GM19351 (cell line): ENCODE results near the gene OPN4.

ENCODE experiments used
- ATAC-seq: cut with Tn5 transposase; IDR thresholded peaks from one replicate; pipeline ENCODE4 v1.9.1; 2021; ENCODE audit warnings: mild to moderate bottlenecking, moderate library complexity; ENCODE audit not compliant: unreplicated experiment

The OPN4 gene

DNA sequence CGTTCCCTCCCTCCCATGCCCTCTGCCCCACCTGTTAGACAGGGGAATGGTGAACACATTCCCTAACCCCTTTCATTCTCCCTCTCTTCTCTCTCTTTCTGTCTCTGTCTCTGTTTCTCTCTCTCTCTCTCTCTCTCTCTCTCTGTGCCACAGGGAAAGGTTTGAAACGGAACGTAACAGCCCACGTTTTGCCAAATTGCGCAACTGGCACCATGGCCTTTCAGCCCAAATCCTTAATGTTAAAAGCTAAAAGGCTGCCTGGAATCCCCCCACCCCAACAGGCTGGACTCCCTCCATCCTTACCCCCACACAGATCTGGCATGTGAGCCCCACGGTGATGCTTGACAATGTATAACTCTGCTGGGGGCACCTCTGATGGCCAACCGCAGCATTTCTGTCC lies 44.8 kb downstream of the OPN4 start:
- ATAC-seq: no peak

DNA sequence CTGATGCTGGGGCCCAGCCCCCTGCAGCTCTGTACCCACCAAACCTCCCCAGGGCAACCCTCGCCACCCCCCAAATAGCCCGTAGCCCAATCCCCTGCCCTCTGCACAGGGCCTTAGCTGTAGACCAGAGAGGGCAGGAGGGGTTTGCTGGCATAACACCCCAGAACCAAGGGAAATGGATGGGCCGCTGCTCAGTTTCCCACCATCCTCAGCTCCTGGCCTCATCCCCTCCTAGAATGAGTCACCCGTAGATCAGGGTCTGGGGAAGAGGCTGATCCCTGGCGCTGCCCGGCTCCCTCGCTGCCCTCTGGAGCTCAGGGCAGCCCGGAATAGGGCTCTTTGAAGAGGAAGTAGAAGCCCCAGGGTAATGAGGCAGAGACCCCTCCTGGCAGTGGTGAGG lies 45.2 kb downstream of the OPN4 start:
- no peak for ATAC-seq

GRCh38 chr10:86699991-86700840 lies 45.9 kb downstream of the OPN4 start:
- ATAC-seq: no peak

DNA sequence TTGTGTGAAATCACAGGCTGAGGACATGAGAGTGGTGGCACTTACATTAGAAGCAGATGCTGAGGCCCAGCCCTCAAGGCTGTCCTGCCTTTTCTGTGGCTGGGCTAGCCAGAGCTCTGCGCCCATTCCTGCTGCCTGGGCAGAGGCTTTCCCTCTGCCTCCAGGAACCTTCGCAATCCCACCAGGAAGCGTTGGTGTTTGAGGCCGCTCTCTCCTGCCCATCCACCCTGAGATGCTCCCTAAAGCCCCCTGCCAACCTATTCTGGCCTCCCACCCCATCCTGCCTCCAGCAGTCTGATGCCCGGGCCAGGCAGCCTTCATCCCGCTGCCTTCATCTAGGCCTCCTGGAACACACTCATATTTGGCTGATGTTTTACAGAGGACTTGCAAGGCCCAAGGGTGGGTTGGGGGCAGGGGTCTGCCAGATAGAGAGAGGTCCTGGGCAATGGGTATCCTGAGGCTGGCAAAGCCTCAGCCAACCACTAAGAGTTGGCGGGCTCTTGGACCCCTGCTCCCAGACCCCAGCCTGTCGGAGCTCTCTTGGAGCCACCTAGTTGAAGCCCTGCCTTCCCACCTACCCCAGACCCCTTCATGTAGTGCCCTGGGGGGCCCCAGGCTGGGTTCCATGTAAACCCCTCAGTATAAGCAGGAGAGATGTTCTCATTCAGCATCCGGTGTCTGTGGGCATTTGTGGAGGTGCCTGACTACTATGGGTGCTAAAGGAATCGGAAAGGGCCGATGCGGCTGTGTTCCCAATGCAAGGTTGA lies 46.7 kb downstream of the OPN4 start:
- no peak for ATAC-seq

DNA sequence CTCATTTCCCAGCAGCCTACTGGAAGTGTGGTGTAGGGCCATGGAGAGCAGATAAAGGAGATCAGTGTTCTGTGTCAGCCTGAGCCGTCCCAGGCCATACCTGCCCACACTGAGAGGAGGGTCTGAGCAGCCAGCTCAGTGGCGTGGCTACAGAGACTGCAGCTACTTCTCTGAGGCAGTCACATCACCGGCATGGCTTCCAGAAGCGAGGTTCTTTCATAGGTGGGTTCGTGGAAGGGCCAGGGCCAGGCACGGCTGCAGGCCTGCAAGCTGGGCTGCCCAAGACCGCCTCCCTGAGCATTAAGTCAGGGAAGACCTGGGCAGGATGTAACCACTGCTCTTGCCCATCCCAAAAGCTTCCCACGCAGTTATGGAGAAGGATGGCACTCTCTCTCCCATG lies 48.8 kb downstream of the OPN4 start:
- ATAC-seq: no peak

DNA sequence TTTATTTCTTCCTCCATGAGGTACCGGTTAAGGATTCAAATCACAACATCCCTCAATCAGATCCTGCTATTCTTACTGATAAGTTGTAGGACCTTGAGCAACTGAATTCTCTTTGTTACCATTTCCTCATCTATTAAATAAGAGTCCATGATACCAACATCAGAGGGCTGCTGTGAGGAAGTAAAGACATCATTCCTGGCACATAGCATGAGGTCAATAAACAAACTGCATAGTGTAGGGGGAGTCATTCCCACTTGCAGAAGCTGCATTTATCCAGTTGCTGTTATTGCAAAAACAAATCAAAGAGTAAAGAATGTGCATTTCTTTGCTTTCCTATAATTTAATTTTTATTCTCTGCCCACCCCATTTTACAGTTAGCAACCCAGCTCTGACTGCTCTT lies 50.8 kb downstream of the OPN4 start:
- ATAC-seq: no peak

DNA sequence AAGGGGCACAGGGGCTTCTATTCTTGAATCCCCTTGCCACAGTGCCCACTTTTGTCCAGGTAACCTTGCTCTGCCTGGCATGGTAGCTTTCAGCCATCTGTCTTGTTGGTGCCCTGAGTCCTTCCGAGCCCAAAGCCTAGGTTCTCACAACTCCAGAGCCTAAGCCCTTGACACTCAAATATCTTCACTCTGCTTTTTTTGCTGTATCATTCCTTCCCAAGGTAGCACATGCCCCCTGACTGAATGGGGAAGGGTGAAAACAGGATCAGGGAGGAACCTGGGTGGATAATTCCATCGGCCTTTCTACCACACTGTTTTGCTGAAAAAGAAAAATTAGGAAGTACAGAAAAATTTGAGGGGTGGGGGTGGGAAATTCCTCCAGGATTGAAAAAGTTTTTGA lies 51.6 kb downstream of the OPN4 start:
- no peak for ATAC-seq

DNA sequence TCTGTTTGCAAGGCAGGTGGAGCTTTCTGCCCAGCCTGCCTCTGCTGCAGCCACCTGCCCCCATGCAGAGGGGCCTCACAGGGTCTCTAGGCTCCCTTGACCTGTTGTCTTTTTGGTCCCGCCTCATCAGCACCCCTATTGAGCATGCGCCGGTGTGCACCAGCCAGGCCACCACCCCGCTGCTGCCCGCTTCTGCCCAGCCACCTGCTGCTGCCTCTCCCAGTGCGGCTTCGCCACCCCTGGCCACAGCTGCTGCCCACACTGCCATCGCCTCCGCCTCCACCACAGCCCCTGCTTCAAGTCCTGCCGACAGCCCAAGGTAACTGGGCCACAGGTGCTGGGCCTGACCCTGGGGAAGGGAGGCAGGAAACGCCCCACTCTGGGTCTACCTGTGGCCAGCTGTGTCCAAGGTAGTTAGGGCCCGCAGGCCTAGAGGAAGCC lies 52.1 kb downstream of the OPN4 start:
- ATAC-seq: no peak

GRCh38 chr10:86706977-86707376 lies 52.6 kb downstream of the OPN4 start:
- ATAC-seq: no peak

DNA sequence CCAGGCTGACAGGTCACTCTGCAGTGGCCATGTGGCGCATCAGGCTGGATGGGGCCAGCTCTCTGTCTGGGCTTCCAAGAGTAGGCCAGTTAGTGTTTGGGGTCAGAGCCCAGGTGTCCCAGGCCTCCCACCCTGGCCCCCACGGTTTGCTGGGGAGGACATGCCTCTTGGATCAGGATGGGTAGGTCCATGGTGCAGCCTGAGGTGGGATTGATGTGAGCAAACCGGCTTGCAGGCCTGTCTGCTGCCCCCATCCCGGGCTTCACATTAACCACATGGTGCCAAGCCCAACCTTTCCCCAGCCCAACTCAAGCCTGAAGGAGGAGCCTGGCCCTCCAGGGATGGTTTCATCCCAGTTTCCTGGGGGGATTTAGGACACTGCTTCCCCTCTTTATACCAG lies 53.2 kb downstream of the OPN4 start:
- no peak for ATAC-seq

DNA sequence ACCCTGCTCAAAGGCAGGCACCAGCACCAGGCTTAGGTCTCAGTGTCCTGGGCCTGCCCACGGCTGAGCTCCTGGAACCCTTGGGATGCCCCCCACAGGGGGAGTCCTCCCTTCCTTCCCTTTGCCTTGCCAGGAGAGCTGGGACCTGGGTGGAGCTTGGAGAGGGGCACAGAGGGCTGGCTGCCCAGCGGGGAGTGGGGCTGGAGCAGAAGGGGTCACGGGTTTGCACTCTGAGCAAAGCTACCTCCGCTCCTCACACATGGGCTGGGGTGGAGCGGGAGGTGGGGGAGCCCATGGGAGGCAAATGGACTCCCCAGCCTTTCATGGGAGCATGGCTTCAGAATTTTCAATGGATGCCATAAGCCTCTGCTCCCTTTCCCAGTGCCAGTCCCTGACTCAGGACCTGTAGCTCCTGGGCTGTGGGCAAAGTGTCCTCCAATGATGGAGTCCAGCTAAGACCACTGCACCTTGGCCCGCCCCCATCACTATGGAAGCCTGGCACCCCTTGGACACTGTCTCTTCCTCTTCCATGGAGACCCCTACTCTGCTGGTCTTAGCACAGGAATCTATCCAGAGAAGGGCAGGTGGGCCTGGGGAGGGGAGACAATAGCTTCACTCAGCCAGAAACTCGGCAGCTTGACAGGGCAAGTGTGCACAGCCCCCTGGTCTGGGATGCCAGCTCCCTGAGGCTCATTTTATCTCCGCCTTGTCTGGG lies 53.9 kb downstream of the OPN4 start:
- no peak for ATAC-seq

DNA sequence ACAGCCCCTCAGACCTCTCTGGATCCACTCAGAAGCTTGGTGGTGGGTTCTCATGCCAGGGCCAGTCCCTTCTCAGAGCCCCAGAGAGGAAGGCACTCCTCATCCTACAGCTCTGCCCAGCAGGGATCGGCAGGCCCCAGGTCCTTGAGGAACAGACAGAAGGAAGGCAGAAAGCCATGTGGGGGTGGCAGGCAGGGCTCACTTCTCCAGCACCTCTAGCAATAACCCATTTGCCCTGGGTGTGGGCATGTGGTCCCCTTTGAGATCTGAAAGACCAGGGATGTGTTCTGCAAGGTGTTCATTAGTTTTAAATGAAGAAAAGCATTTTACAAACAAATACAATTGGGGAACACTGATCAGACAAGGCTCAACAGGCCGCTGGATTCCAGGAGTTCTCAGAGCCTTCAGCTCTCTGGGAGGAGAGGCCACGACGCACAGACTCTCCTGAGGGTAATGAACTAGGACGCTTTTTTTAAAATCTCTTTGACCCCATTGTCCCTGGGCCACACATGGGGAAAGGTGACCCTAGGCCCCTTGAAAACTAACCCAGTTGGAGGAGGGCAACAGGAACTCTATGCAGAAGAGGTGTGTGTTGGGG lies 54.5 kb downstream of the OPN4 start:
- ATAC-seq: no peak

GRCh38 chr10:86709396-86710185 lies 55.2 kb downstream of the OPN4 start:
- no peak for ATAC-seq

GRCh38 chr10:86710987-86711512 lies 56.7 kb downstream of the OPN4 start:
- ATAC-seq: peak; percentile 79

GRCh38 chr10:86711513-86712316 lies 57.4 kb downstream of the OPN4 start:
- ATAC-seq: peak; percentile 41

GRCh38 chr10:86712317-86712707 lies 58.0 kb downstream of the OPN4 start:
- peak; percentile 35 for ATAC-seq

DNA sequence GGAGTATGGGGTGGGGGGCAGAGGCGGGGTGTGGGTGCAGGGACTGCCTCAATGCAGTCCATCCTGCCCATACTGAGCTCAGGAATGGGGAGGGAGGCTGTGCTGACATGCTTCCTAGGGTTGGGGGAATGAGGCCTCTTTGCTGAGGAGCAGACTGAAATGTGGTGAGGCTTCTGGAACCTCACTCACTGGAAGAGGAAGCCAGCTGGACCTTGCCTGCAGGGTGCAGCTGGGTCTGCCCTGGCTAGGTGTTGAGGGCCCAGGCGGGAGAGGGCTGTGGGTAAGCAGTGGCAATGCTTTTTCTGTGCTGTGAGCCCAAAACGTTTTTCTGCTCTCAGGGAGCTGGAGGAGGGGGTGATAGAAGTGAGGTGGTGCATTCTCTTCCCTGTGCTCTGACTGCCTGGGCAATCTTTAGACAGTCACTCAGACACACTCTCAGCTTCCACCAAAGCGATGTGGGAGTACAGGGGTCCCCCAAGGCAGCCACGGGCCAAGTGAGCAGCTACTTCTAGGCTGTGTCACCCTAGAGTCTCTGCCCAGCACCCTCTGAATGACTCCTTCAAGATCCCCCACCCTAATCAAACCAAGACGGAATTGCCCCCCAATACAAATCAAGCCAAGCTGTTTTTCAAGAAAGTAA lies 60.9 kb downstream of the OPN4 start:
- no peak for ATAC-seq

DNA sequence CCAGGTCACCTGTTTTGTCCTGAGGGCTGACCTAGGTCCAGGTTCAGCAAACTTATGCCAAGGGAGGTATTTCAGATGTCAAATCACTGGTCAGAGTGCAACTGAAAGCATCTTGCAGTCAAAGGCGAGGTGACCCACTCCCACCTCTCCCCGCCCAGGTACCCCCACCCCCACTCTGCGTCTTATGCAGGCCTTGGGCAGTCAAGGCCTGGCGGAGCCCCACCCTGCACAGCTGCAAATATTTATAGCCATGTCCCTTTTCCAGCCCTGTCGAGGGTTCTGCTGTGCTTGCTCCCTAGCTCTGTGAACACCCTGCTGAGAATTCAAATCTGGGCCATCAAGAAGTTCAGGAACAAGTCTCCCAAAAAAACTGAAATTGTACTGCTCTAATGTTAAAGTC lies 61.5 kb downstream of the OPN4 start:
- no peak for ATAC-seq
